HUES48 (cell line): ENCODE data around the gene LINC00237.

Experiments used
- H3K27ac ChIP-seq: one replicate; pipeline ENCODE4 v1.7.0; 2013; ENCODE audit warnings: low read depth, low read length, inconsistent platforms
- H3K27me3 ChIP-seq: 2 replicates; pipeline ENCODE4 v1.6.1; 2013; ENCODE audit warnings: mild to moderate bottlenecking, low read length; ENCODE audit not compliant: control insufficient read depth, insufficient read depth
- H3K36me3 ChIP-seq: 2 replicates; pipeline ENCODE4 v1.6.1; 2013; ENCODE audit warnings: low read length; ENCODE audit not compliant: control insufficient read depth, insufficient read depth
- H3K4me1 ChIP-seq: 2 replicates; pipeline ENCODE4 v1.6.1; 2013; ENCODE audit warnings: mild to moderate bottlenecking, low read length; ENCODE audit not compliant: control insufficient read depth, insufficient read depth
- H3K4me3 ChIP-seq: 2 replicates; pipeline ENCODE4 v1.5.1; 2013; ENCODE audit warnings: mild to moderate bottlenecking, low read depth, low read length
- H3K9ac ChIP-seq: 2 replicates; pipeline ENCODE4 v1.6.1; 2013; ENCODE audit warnings: mild to moderate bottlenecking, low read depth, low read length, moderate library complexity
- H3K9me3 ChIP-seq: 2 replicates; pipeline ENCODE4 v1.6.1; 2013; ENCODE audit warnings: low read length; ENCODE audit not compliant: control insufficient read depth, insufficient read depth

LINC00237 gene

DNA sequence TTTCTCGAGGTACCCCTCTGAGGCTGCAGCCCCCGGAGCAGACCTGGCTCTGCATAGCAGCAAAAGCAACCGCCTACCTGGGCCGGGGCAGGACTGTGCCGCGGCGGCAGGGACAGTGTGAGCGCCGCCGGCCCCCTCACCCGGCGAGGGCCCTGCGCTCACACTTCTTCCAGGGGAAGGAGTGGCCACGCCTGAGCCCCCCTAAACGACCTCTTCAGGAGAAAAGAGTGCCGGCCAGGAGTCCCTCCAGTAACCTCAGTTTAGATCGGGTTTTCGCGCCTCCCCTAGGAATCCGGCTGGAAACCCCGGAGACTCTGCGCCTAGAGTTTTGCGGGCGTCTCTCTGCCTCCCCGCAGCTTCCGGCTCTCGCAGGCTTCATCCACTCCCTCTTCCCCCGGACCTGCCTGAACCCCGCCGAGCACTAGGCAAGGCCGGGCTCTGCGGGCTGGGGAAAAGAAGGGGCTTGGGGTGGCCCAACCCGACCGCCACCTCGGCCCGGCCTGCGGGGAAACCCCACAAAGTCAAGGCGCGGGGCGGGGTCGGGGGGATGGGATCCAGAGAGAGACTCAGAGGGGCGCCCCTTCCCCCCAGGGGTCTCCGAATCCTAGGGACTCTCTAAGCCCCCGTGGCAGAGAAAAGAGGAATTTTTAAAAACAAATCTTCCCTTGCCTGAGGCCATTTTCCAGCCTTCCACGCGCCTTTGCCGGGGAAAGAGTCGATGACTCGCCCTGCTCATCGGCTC is 558 bp downstream of the LINC00237 start:
- no peak overlapping the region for H3K27ac ChIP-seq
- H3K27me3 ChIP-seq, result peaks cover 86% of the 10 kb centered on the region
- H3K36me3 ChIP-seq, result no peaks in the 10 kb centered on the region
- H3K9me3 ChIP-seq, result no peaks in the 10 kb centered on the region
- peak overlapping the region; percentile 58 for H3K4me3 ChIP-seq
- 0 out of 2 replicates have a peak overlapping the region, but pooled peaks have one; percentile 27 for H3K9ac ChIP-seq
- H3K4me1 ChIP-seq, result peaks cover 39% of the 10 kb centered on the region

DNA sequence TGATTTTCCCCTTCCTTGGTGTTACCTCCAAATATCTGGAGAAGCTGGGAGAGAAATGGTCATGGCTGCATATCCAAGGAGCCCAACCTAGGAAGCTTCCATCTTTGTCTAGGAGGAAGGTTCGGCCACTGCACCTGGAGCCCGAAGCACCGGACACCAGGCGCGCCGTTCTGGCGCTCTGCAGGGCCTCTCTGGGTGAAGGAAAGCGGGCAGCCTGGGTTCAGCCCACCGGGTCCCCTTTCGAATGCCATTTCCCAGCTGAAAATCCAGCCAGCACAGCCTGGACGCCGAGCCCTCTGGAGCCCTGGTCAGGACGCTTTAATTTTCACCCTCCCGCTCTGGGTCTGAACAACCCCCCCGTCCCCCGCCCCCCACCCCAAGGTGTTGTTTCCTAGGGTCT is 1.2 kb downstream of the LINC00237 start:
- H3K4me1 ChIP-seq, result peaks cover 44% of the 10 kb centered on the region
- H3K9me3 ChIP-seq, result no peaks in the 10 kb centered on the region
- no peak overlapping the region for H3K9ac ChIP-seq
- H3K4me3 ChIP-seq, result peak overlapping the region; percentile 58
- H3K27me3 ChIP-seq, result peaks cover 93% of the 10 kb centered on the region
- no peaks in the 10 kb centered on the region for H3K36me3 ChIP-seq
- no peak overlapping the region for H3K27ac ChIP-seq

DNA sequence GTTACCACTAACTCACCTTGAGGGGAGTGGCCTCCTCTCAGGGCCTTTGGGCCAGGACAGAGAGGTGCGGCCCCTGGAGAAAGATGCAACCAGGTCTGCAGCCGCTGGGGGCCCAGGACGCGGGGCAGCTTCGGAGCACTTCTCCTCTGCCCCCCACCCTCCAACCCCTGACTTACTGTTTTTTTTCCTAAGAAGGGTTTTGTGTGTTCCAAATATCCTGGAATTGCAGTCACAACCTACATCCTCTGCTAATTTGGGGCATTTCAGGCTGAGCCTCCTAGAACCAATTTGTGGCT is 1.7 kb downstream of the LINC00237 start:
- H3K4me1 ChIP-seq, result peaks cover 49% of the 10 kb centered on the region
- no peak overlapping the region for H3K9ac ChIP-seq
- H3K4me3 ChIP-seq, result peak overlapping the region; percentile 45
- H3K27ac ChIP-seq, result no peak overlapping the region
- peaks cover 98% of the 10 kb centered on the region for H3K27me3 ChIP-seq
- no peaks in the 10 kb centered on the region for H3K9me3 ChIP-seq
- H3K36me3 ChIP-seq, result no peaks in the 10 kb centered on the region

DNA sequence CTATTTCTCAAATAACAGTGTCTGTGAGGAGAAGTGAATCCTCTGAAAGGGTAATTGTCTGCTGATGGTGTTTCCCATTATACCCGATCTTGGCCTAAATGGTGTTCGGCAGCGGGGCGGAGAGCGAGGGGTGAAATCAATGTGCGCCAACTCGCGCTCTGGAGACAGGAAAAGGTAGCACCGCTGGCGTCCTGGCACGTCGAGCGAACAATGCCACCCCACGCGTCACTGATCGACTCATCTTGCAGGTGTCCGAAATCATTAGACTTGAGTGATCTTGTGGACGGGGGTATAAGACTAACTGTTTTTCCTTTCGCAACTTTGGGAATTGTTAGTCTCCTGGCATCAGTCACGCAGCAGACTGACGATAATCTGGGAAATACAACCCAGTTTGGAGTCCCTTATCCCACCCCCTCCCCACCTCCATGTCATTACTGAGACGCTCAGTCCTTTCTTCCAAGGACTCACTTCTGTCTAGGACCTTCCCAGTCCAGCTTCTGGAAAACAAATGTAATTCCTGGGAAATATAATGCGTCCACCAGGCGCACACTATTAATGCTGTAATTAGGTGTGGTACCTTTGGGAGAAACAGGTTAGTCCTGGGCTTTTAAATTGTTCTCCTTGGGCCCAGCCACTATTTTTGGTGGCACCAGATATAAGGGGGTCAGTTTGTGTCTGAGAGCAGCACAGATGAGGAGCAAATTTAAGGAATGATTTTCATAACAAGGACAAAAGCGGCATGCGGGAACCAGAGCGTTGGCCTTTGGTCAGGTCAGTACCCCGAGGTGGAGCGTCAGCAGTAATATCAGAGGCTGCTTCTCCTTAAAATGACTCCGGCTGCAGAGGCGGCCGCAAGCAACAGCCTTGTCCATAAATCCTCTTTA is 2.3 kb downstream of the LINC00237 start:
- H3K4me3 ChIP-seq, result peak overlapping the region; percentile 70
- no peaks in the 10 kb centered on the region for H3K36me3 ChIP-seq
- H3K4me1 ChIP-seq, result peaks cover 54% of the 10 kb centered on the region
- peaks cover 99% of the 10 kb centered on the region for H3K27me3 ChIP-seq
- no peak overlapping the region for H3K9ac ChIP-seq
- no peaks in the 10 kb centered on the region for H3K9me3 ChIP-seq
- H3K27ac ChIP-seq, result no peak overlapping the region

DNA sequence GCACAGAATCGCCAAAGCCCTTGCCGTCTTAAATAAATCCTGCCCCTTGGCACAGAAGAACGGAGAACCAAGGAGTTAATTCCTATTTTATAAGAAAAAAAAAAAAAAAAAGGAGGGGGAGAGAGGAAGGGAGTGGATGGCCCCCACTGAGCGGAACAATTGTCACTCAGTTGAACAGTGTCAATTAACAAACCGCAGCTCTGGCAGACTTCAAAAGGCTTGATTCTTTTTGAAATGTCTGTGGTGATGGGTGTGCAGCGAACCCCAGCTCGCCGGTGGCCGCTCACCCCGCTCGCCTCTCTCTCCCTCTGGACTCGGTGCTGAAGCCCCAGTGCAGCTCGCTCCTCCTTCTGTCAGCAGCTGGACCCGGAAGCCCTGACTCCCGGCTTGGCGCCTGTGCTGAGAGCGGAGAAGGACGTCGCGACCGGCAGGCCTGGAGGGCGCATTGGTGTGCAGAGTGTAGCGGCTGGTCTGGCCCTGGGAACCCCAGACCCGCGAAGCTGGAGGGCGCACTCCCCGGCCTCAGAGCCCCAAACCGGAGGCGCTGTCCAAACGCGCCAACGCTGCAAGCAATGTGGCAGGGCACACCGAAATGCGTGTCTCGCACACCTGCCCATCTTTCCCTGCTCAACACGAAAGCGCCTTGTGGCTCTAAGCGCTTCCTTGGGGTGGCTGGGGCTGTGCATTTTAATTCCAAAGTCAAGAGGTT is 3.4 kb downstream of the LINC00237 start:
- peak overlapping the region; percentile 70 for H3K4me3 ChIP-seq
- peaks cover 99% of the 10 kb centered on the region for H3K27me3 ChIP-seq
- no peak overlapping the region for H3K9ac ChIP-seq
- H3K9me3 ChIP-seq, result no peaks in the 10 kb centered on the region
- no peak overlapping the region for H3K27ac ChIP-seq
- H3K4me1 ChIP-seq, result peaks cover 57% of the 10 kb centered on the region
- H3K36me3 ChIP-seq, result no peaks in the 10 kb centered on the region

DNA sequence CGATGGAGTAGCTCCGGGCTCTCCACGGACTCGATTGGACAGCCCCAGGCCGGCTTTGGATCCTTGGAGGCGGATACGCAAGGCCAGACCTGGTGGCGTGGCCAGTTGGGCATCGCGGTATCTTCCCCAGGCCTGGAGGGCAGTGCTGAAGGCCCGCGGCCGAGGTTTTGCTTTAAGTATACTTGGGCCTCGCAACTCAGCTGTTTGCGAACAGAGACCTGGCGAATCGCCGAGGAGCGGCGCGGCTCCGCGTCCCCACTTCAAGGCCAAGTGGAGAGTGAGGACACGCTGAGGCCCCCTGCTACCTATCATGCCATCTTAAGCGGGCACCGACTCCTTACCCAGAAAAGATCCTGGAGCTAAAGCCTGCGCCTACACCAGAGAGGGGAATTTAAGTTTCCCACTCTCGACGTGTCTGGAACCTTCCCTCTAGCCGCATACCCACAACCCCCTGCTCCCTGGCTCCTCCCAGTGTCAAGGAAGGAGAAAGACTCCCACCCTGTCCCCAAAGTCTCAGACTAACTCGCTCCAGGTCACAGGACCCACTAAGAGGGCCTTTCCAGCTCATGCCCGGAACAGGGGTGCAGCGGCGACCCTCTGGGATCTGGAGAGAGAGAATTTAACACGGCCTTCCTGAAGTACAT is 4.1 kb downstream of the LINC00237 start:
- Histone ChIP-seq H3K4me3 (peak overlapping the region; percentile 70), H3K36me3 (no peaks in the 10 kb centered on the region), H3K4me1 (peaks cover 54% of the 10 kb centered on the region), H3K9ac (no peak overlapping the region), H3K27ac (no peak overlapping the region), H3K27me3 (peaks cover 99% of the 10 kb centered on the region), H3K9me3 (no peaks in the 10 kb centered on the region)

DNA sequence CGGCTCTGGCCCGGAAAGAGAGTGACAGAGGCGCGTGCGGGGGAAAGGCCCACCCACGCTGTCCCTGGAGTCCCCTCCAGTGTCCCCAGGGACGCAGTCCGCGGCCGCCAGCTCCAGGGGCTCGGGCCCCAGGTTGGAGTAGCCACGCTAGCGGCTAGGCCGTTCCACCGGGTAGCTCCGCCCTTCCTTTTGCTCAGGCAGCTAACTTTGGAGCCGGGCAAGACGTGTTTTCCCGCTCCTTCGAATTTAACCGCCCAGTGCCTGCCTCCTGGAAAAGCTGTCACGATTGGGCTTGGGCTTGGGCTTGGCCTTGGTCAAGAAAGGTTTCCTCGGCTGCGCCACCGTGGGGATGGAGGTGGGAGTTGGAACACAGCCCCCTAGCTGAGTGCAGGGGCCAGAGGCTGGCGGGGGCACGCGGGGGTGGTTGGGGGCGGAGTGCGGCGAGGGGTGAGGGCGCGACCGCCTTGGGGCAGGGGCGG is 4.7 kb downstream of the LINC00237 start:
- peak overlapping the region; percentile 70 for H3K4me3 ChIP-seq
- H3K9ac ChIP-seq, result peak overlapping the region; percentile 71
- H3K27ac ChIP-seq, result no peak overlapping the region
- H3K36me3 ChIP-seq, result no peaks in the 10 kb centered on the region
- H3K4me1 ChIP-seq, result peaks cover 49% of the 10 kb centered on the region
- peaks cover 99% of the 10 kb centered on the region for H3K27me3 ChIP-seq
- H3K9me3 ChIP-seq, result no peaks in the 10 kb centered on the region

DNA sequence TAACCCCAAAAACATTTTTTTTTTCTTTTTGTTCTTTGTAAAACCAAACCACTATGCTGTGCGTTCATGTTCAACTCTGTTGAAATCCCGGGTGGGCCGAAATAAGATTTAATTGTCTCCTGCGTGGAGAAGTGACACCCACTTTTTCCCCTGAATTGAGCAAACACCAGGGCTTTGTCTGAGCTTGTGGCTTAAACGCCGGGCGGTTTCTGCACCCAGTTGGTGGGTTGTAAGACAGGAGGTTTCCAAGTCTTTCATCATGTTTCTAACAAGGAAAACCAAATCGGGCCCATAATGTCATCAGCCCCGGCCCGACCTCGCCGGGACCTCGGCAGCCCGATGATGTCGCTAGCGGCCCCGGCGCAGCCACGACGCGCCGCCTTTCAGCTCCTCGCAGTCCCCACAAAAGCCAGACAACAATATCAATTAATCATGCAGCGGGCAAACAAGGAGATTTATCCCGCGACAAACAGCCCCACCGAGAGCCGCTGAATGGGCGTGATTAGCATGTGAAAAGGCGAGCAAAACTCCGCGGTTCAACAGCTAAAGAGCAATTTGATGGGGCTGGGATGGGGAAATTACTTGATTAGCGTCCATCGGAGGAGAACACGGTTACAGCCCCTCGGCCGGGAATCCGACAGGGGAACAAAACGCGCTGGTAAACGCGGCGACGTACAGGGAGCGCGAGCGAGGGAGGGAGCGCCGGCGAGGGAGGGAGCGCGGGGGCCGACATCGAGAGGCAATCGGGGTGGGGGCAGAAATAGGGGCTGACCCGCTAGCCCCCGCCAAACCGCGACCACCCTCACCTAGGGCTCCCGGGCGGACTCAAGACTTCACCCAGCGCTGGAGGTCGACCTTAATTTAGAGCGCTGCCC is 5.3 kb downstream of the LINC00237 start:
- peak overlapping the region; percentile 71 for H3K9ac ChIP-seq

DNA sequence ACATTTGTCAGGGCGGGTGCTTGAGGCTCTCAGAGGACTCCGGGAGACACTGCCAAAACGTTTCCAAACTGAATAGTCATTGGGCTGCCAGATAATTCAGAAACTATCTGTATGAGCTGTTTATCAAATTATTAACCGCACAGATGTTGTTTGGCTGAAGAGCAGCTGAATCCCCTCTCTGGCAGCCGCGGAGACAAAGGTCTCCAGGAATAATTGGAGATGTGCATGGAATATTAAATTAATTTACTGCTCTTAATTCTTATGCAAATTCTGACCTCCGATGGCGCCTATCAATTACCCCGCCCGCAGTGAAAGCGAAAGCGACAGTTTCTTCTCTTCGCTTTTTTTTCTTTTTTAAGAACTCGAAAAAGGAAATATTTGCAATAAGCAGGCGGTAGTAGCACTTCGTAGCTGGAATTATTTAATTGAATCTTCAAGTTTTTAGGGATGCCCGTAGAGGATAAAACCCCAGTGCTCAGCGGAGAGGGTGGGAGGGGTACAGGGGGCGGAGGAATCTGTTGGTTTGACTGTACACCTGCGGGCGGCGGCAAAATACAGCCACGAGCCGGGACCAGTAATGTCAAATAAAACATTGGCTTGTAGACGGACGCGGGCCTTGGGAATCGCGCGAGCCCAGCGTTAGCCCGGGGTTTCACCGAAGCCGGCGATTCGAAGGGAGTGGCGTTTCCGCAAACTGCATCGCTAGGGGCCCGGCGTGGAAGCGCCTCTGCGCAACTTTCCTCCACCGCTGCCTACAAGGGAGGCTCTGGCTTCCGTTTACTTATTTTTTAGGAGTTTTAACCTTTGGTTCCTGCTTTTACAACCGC is 6.2 kb downstream of the LINC00237 start:
- peak overlapping the region; percentile 64 for H3K4me3 ChIP-seq
- peak overlapping the region; percentile 71 for H3K9ac ChIP-seq
- no peak overlapping the region for H3K27ac ChIP-seq
- H3K9me3 ChIP-seq, result no peaks in the 10 kb centered on the region
- no peaks in the 10 kb centered on the region for H3K36me3 ChIP-seq
- peaks cover 85% of the 10 kb centered on the region for H3K27me3 ChIP-seq
- peaks cover 50% of the 10 kb centered on the region for H3K4me1 ChIP-seq

More for the DNA sequence above, 5.3 kb downstream of the LINC00237 start:
- peak overlapping the region; percentile 64 for H3K4me3 ChIP-seq
- peaks cover 93% of the 10 kb centered on the region for H3K27me3 ChIP-seq
- H3K9me3 ChIP-seq, result no peaks in the 10 kb centered on the region
- H3K27ac ChIP-seq, result no peak overlapping the region
- H3K4me1 ChIP-seq, result peaks cover 50% of the 10 kb centered on the region
- no peaks in the 10 kb centered on the region for H3K36me3 ChIP-seq
